H9 (cell line): Measurements from ENCODE around the gene IMMP2L. TPM values are rescaled to one million over a fixed set of nuclear protein-coding genes. Genes with fewer than 3 reads are reported as not detected.

Experiments
- DNase-seq: peaks from one replicate; pipeline ENCODE4 v3.0.0-alpha.2; 2017
- H2AFZ ChIP-seq: one replicate; pipeline ENCODE4 v1.6.1; 2013; ENCODE audit warnings: mild to moderate bottlenecking, low read length, control low read depth, moderate library complexity
- H2AK5ac ChIP-seq: 2 replicates; pipeline ENCODE4 v1.6.1; 2013; ENCODE audit warnings: low read length, control low read depth, mixed read lengths; ENCODE audit not compliant: insufficient read length
- H2BK120ac ChIP-seq: one replicate; pipeline ENCODE4 v1.6.1; 2013; ENCODE audit warnings: low read depth, mild to moderate bottlenecking, low read length, control low read depth, inconsistent platforms; ENCODE audit not compliant: poor library complexity, severe bottlenecking
- H2BK12ac ChIP-seq: 2 replicates; pipeline ENCODE4 v1.6.1; 2013; ENCODE audit warnings: low read length, control low read depth, mixed read lengths, low read depth; ENCODE audit not compliant: insufficient read length
- H2BK15ac ChIP-seq: 2 replicates; pipeline ENCODE4 v1.6.1; 2013; ENCODE audit warnings: low read depth, low read length, control low read depth
- H2BK20ac ChIP-seq: one replicate; pipeline ENCODE4 v1.6.1; 2013; ENCODE audit warnings: low read depth, mild to moderate bottlenecking, low read length, control low read depth, inconsistent platforms; ENCODE audit not compliant: poor library complexity, severe bottlenecking
- H2BK5ac ChIP-seq: 2 replicates; pipeline ENCODE4 v1.6.1; 2013; ENCODE audit warnings: low read length, control low read depth, mixed read lengths; ENCODE audit not compliant: insufficient read length
- H3K14ac ChIP-seq: 2 replicates; pipeline ENCODE4 v1.6.1; 2013; ENCODE audit warnings: low read length, control low read depth; ENCODE audit not compliant: insufficient read depth
- H3K18ac ChIP-seq: 2 replicates; pipeline ENCODE4 v1.6.1; 2013; ENCODE audit warnings: low read depth, mild to moderate bottlenecking, mixed read lengths, low read length, control low read depth; ENCODE audit not compliant: insufficient read length
- H3K23ac ChIP-seq: 2 replicates; pipeline ENCODE4 v1.6.1; 2013; ENCODE audit warnings: low read length, control low read depth, mixed read lengths, low read depth; ENCODE audit not compliant: insufficient read length
- H3K23me2 ChIP-seq: 2 replicates; pipeline ENCODE4 v1.6.1; 2013; ENCODE audit warnings: low read depth, mild to moderate bottlenecking, mixed read lengths, low read length, control low read depth; ENCODE audit not compliant: insufficient read length, poor library complexity, severe bottlenecking
- H3K27ac ChIP-seq: 2 replicates; pipeline ENCODE4 v1.5.1; 2013; ENCODE audit warnings: low read length, control low read depth, mixed read lengths, low read depth; ENCODE audit not compliant: insufficient read length
- H3K27me3 ChIP-seq: 2 replicates; pipeline ENCODE4 v1.6.1; 2013; ENCODE audit warnings: low read length, control low read depth, inconsistent platforms; ENCODE audit not compliant: insufficient read depth
- H3K4ac ChIP-seq: 2 replicates; pipeline ENCODE4 v1.6.1; 2013; ENCODE audit warnings: low read depth, mild to moderate bottlenecking, control low read depth, inconsistent platforms, low read length, moderate library complexity
- H3K4me1 ChIP-seq: 2 replicates; pipeline ENCODE4 v1.6.1; 2013; ENCODE audit warnings: low read length, control low read depth, inconsistent platforms; ENCODE audit not compliant: insufficient read depth
- H3K4me2 ChIP-seq: 2 replicates; pipeline ENCODE4 v1.6.1; 2013; ENCODE audit warnings: low read length, control low read depth, mixed read lengths; ENCODE audit not compliant: insufficient read length, insufficient read depth
- H3K56ac ChIP-seq: 2 replicates; pipeline ENCODE4 v1.6.1; 2013; ENCODE audit warnings: low read depth, mild to moderate bottlenecking, mixed read lengths, low read length, control low read depth; ENCODE audit not compliant: insufficient read length
- H3K79me1 ChIP-seq: 2 replicates; pipeline ENCODE4 v1.6.1; 2013; ENCODE audit warnings: low read depth, mild to moderate bottlenecking, moderate library complexity, low read length, control low read depth, inconsistent platforms; ENCODE audit not compliant: insufficient read depth, poor library complexity, severe bottlenecking
- H3K79me2 ChIP-seq: 2 replicates; pipeline ENCODE4 v1.6.1; 2013; ENCODE audit warnings: low read length, control low read depth, inconsistent platforms; ENCODE audit not compliant: insufficient read depth
- H3K9ac ChIP-seq: 2 replicates; pipeline ENCODE4 v1.6.1; 2013; ENCODE audit warnings: low read length, control low read depth, mixed read lengths; ENCODE audit not compliant: insufficient read length; ENCODE audit errors: extremely low read depth
- H3K9me3 ChIP-seq: one replicate; pipeline ENCODE4 v1.6.1; 2013; ENCODE audit warnings: low read depth, low read length, inconsistent platforms; ENCODE audit not compliant: control insufficient read depth
- H3T11ph ChIP-seq: one replicate; pipeline ENCODE4 v1.6.1; 2013; ENCODE audit warnings: mild to moderate bottlenecking, low read length, control low read depth, inconsistent platforms
- H4K20me1 ChIP-seq: one replicate; pipeline ENCODE4 v1.6.1; 2013; ENCODE audit not compliant: control insufficient read depth, insufficient read length, insufficient read depth
- H4K5ac ChIP-seq: 2 replicates; pipeline ENCODE4 v1.6.1; 2013; ENCODE audit warnings: low read depth, mild to moderate bottlenecking, mixed read lengths, low read length, control low read depth; ENCODE audit not compliant: insufficient read length
- H4K8ac ChIP-seq: replicated peaks from 2 replicates; pipeline ENCODE4 v1.6.1; 2013; ENCODE audit warnings: low read length, control low read depth, mixed read lengths, low read depth; ENCODE audit not compliant: insufficient read length
- H4K91ac ChIP-seq: 2 replicates; pipeline ENCODE4 v1.6.1; 2013; ENCODE audit warnings: low read depth, mild to moderate bottlenecking, moderate library complexity, mixed read lengths, low read length, control low read depth; ENCODE audit not compliant: insufficient read length
- H3K27ac Mint-ChIP-seq, 3 experiments: 2 replicates in 2 of 3; 3 replicates in 1 of 3; pipeline ENCODE4 v1.8.0; 2020 to 2021; ENCODE audit warnings: mixed read lengths in 3 of 3, mild to moderate bottlenecking in 1 of 3, moderate library complexity in 1 of 3
- H3K27me3 Mint-ChIP-seq: 2 replicates; pipeline ENCODE4 v1.8.0; 2021; ENCODE audit warnings: low read depth, mild to moderate bottlenecking, moderate library complexity, mixed read lengths
- H3K36me3 Mint-ChIP-seq, 3 experiments: 2 replicates in 2 of 3; 3 replicates in 1 of 3; pipeline ENCODE4 v1.8.0; 2020 to 2021; ENCODE audit warnings: low read depth in 3 of 3, mixed read lengths in 3 of 3; ENCODE audit not compliant: insufficient read depth in 1 of 3
- H3K4me1 Mint-ChIP-seq, 2 experiments: 2 replicates each; pipeline ENCODE4 v1.8.0; 2020; ENCODE audit warnings: mixed read lengths in 2 of 2
- H3K4me3 Mint-ChIP-seq, 2 experiments: 2 replicates in 1 of 2; 3 replicates in 1 of 2; pipeline ENCODE4 v1.8.0; 2020 to 2021; ENCODE audit warnings: mild to moderate bottlenecking in 2 of 2, mixed read lengths in 2 of 2, moderate library complexity in 1 of 2
- H3K9me3 Mint-ChIP-seq, 2 experiments: 2 replicates in 1 of 2; 3 replicates in 1 of 2; pipeline ENCODE4 v1.8.0; 2020; ENCODE audit warnings: mild to moderate bottlenecking in 2 of 2, mixed read lengths in 2 of 2, moderate library complexity in 1 of 2
- WGBS: extraction: QIAGEN DNeasy Blood & Tissue Kit; methylation state at CpG from one replicate; pipeline ENCODE4 v1.1.7; 2013; ENCODE audit warnings: missing lambda C conversion rate, low lambda C conversion rate, mixed read lengths; ENCODE audit not compliant: insufficient read length; ENCODE audit errors: extremely low coverage; 5-methylcytosine and 5-hydroxymethylcytosine counted together
- total RNA-seq: library from RNA; stranded (reverse); gene quantifications from 2 replicates; pipeline ENCODE4 v1.2.1, GENCODE V29; 2021
- TF ChIP-seq, protein P1 (sequence below): fragments of 200-600 bp; sonication (generic); conservative IDR thresholded peaks from 3 replicates; pipeline ENCODE4 v1.8.0; 2021; ENCODE audit warnings: antibody characterized with exemption, mild to moderate bottlenecking

IMMP2L gene
- total RNA-seq, 1 experiment from 2014 or later: 14.7 TPM

GRCh38 chr7:111294494-111294893 is 267.8 kb downstream of the IMMP2L start:
- Mint-ChIP-seq H3K4me3 (no peak overlapping the region), H3K27me3 (no peaks in the 10 kb centered on the region), H3K4me1 (no peaks in the 10 kb centered on the region), H3K36me3 (no peaks in the 10 kb centered on the region), H3K27ac (no peak overlapping the region), H3K9me3 (no peaks in the 10 kb centered on the region)
- Histone ChIP-seq H4K5ac (no peak overlapping the region), H3K4me2 (no peak overlapping the region), H3T11ph (no peak overlapping the region), H2BK120ac (no peak overlapping the region), H3K23me2 (no peaks in the 10 kb centered on the region), H3K27me3 (no peaks in the 10 kb centered on the region), H2BK5ac (no peak overlapping the region), H3K18ac (no peak overlapping the region), H3K4me1 (no peaks in the 10 kb centered on the region), H3K23ac (no peak overlapping the region), H2BK15ac (no peak overlapping the region), H3K14ac (no peak overlapping the region), H2BK12ac (no peak overlapping the region), H3K56ac (no peak overlapping the region), H3K9ac (no peak overlapping the region), H2AK5ac (no peak overlapping the region), H3K9me3 (no peaks in the 10 kb centered on the region), H4K91ac (no peak overlapping the region), H3K79me1 (no peaks in the 10 kb centered on the region), H3K79me2 (no peaks in the 10 kb centered on the region), H2BK20ac (no peak overlapping the region), H4K8ac (no peak overlapping the region), H4K20me1 (no peaks in the 10 kb centered on the region), H3K4ac (no peak overlapping the region), H2AFZ (no peak overlapping the region), H3K27ac (no peak overlapping the region)
- no peak for DNase-seq
- TF ChIP-seq, protein P1, sequence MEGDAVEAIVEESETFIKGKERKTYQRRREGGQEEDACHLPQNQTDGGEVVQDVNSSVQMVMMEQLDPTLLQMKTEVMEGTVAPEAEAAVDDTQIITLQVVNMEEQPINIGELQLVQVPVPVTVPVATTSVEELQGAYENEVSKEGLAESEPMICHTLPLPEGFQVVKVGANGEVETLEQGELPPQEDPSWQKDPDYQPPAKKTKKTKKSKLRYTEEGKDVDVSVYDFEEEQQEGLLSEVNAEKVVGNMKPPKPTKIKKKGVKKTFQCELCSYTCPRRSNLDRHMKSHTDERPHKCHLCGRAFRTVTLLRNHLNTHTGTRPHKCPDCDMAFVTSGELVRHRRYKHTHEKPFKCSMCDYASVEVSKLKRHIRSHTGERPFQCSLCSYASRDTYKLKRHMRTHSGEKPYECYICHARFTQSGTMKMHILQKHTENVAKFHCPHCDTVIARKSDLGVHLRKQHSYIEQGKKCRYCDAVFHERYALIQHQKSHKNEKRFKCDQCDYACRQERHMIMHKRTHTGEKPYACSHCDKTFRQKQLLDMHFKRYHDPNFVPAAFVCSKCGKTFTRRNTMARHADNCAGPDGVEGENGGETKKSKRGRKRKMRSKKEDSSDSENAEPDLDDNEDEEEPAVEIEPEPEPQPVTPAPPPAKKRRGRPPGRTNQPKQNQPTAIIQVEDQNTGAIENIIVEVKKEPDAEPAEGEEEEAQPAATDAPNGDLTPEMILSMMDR: no peak
- no CpG with 5 or more reads among the region's 4 CpGs for WGBS
